ENCODE results near the gene BIRC6.

- TF ChIP-seq, protein P1, sequence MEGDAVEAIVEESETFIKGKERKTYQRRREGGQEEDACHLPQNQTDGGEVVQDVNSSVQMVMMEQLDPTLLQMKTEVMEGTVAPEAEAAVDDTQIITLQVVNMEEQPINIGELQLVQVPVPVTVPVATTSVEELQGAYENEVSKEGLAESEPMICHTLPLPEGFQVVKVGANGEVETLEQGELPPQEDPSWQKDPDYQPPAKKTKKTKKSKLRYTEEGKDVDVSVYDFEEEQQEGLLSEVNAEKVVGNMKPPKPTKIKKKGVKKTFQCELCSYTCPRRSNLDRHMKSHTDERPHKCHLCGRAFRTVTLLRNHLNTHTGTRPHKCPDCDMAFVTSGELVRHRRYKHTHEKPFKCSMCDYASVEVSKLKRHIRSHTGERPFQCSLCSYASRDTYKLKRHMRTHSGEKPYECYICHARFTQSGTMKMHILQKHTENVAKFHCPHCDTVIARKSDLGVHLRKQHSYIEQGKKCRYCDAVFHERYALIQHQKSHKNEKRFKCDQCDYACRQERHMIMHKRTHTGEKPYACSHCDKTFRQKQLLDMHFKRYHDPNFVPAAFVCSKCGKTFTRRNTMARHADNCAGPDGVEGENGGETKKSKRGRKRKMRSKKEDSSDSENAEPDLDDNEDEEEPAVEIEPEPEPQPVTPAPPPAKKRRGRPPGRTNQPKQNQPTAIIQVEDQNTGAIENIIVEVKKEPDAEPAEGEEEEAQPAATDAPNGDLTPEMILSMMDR (conservative IDR thresholded peaks at IDR 0.05; ENCODE audit: low read length), result no peak
- no peak for TF ChIP-seq EZH2phosphoT487 (IDR thresholded peaks at IDR 0.05; ENCODE audit: borderline replicate concordance, low read depth, low read length)
Measured at GRCh38 chr2:32479993-32480392, 123.2 kb downstream of the BIRC6 start.
